ENCODE measurements around the gene PCED1B. TPM values are rescaled to one million over a fixed set of nuclear protein-coding genes. Genes with fewer than 3 reads are reported as not detected.
"Not testable (repeated sequence)": the region's sequence is repeated elsewhere in the genome, so short reads cannot be mapped to it uniquely, and the experiment has no call there.

PCED1B gene
- total RNA-seq, 1 donor from 2014 or later, result 0.31 TPM

- DNase-seq, result peak; percentile 26
Measured at GRCh38 chr12:47276621-47277309, 197.3 kb downstream of the PCED1B start.

- no peak for DNase-seq
Measured at GRCh38 chr12:47277972-47278448, 198.6 kb downstream of the PCED1B start.

GRCh38 chr12:47279758-47280157 is 200.3 kb downstream of the PCED1B start:
- not testable (repeated sequence) for DNase-seq

GRCh38 chr12:47280543-47281300 is 201.3 kb downstream of the PCED1B start:
- no peak for DNase-seq

GRCh38 chr12:47281667-47282171 is 202.3 kb downstream of the PCED1B start:
- no peak for DNase-seq

GRCh38 chr12:47282206-47282605 is 202.8 kb downstream of the PCED1B start:
- no peak for DNase-seq

Small RNAs within 50 kb of the gene (small RNA-seq; reads per million reads assigned to genes)
- not detected for gene MIR4698 (ENCODE audit: low replicate concordance)

Other genes with a start within 250 kb of the PCED1B start
- gene AMIGO2, start 338 bp downstream of the PCED1B start, total RNA-seq, result 2.5 TPM

All from tongue (tissue), 3 donors.